Esophagus muscularis mucosa (tissue), 4 donors: ENCODE results near the gene GLUD1.
"Not testable (repeated sequence)": the region's sequence is repeated elsewhere in the genome, so short reads cannot be mapped to it uniquely, and the experiment has no call there.

Experiments used
- CTCF ChIP-seq, 3 experiments: fragments of 200-600 bp in 2 of 3; fragments of 450-650 bp in 1 of 3; sonication (generic) in 2 of 3; IDR thresholded peaks; one replicate each; pipeline ENCODE4 v1.5.1; 2017 to 2019; ENCODE audit warnings: antibody characterized with exemption in 3 of 3, mild to moderate bottlenecking in 2 of 3, moderate library complexity in 1 of 3
- EP300 ChIP-seq: sonication (generic); formaldehyde crosslinking; IDR thresholded peaks from one replicate; pipeline ENCODE4 v1.6.1; 2017; ENCODE audit warnings: antibody characterized with exemption
- POLR2A ChIP-seq: fragments of 450-650 bp; IDR thresholded peaks from one replicate; pipeline ENCODE4 v1.6.1; 2017; ENCODE audit warnings: antibody characterized with exemption, moderate library complexity, mild to moderate bottlenecking, low read depth
- POLR2AphosphoS5 ChIP-seq, 2 donors: sonication (generic); formaldehyde crosslinking; IDR thresholded peaks; one replicate each; pipeline ENCODE4 v1.6.1; 2017; ENCODE audit warnings: antibody characterized with exemption in 2 of 2

GRCh38 chr10:87133936-87134335, 39.3 kb upstream of the GLUD1 start:
- not testable (repeated sequence) for TF ChIP-seq CTCF (IDR thresholded peaks at IDR 0.05); POLR2AphosphoS5 (IDR thresholded peaks at IDR 0.05); POLR2A; EP300
